Right lobe of liver (tissue), 6 donors: ENCODE measurements around the gene ZSWIM5. TPM values are rescaled to one million over a fixed set of nuclear protein-coding genes. Genes with fewer than 3 reads are reported as not detected.
"Not testable (repeated sequence)": the region's sequence is repeated elsewhere in the genome, so short reads cannot be mapped to it uniquely, and the experiment has no call there.

Experiments used
- ATAC-seq, 4 donors: fragments of 200-7000 bp; cut with Tn5 transposase; one replicate each; pipeline ENCODE4 v1.9.1; 2020; ENCODE audit warnings: mild to moderate bottlenecking in 4 of 4, moderate library complexity in 4 of 4
- DNase-seq, 3 donors: peaks; one replicate each; pipeline ENCODE4 v3.0.0-alpha.2; 2020
- H3K27ac ChIP-seq, 3 donors: fragments of 200-600 bp; one replicate each; pipeline ENCODE4 v1.8.0; 2022
- H3K27me3 ChIP-seq, 2 donors: fragments of 200-600 bp; one replicate each; pipeline ENCODE4 v1.8.0; 2022
- H3K36me3 ChIP-seq, 4 donors: fragments of 200-600 bp; sonication (generic) in 1 of 4; one replicate each; pipeline versions ENCODE4 v1.5.1 to v1.8.0; 2017 to 2022; ENCODE audit warnings: control low read depth in 1 of 4
- H3K4me1 ChIP-seq, 4 donors: fragments of 200-600 bp; sonication (generic) in 1 of 4; one replicate each; pipeline versions ENCODE4 v1.5.1 to v1.8.0; 2017 to 2022; ENCODE audit warnings: control low read depth in 1 of 4
- H3K4me3 ChIP-seq, 3 donors: fragments of 200-600 bp; one replicate each; pipeline ENCODE4 v1.8.0; 2022
- H3K9me3 ChIP-seq, 4 donors: fragments of 200-600 bp; sonication (generic) in 1 of 4; one replicate each; pipeline versions ENCODE4 v1.5.1 to v1.8.0; 2017 to 2022; ENCODE audit warnings: control low read depth in 1 of 4
- CTCF ChIP-seq, 4 donors: fragments of 200-600 bp in 3 of 4; fragments of 450-650 bp in 1 of 4; IDR thresholded peaks; one replicate each; pipeline versions ENCODE4 v1.5.1 to v1.8.0; 2016 to 2022; ENCODE audit warnings: antibody characterized with exemption in 4 of 4, mild to moderate bottlenecking in 2 of 4
- POLR2A ChIP-seq: fragments of 450-650 bp; IDR thresholded peaks from one replicate; pipeline ENCODE4 v1.6.1; 2017; ENCODE audit warnings: antibody characterized with exemption, mild to moderate bottlenecking
- WGBS: methylation state at CpG from one replicate; pipeline ENCODE4 v1.1.6; 2018; ENCODE audit warnings: low coverage, low lambda C conversion rate; ENCODE audit not compliant: insufficient coverage; ENCODE audit errors: missing lambda C conversion rate; 5-methylcytosine and 5-hydroxymethylcytosine counted together
- intact Hi-C, 2 donors: fragments of 100-400 bp; cut with DNase I; formaldehyde crosslinking; loops; one replicate each; pipeline versions ENCODE4 v1.11.2 to v1.14.1; 2022
- total RNA-seq, 6 experiments: library from RNA; depleted of rRNA in 2 of 6; stranded (reverse); fragments of >200 nt in 2 of 6; fragmentation: NEBNext Ultra II Directional in 3 of 6; extraction: Animal tissue kit (Norgen Biotek cat#: 25700) in 3 of 6; gene quantifications; one replicate each; pipeline versions ENCODE4 v1.1.0 to v1.2.4, GENCODE V29; 2016 to 2023
- donor health status: DM: no; HTN: yes; CAD: no.
- donor health status: DM: no; HTN: no; CAD: no.
- donor health status: DM: no; HTN: no; CAD: no.
- donor health status: DM: no; HTN: yes; CAD: no.
- donor health status: DM: no; HTN: yes; CAD: no.

Gene ZSWIM5
- total RNA-seq, 6 experiments from 2014 or later = 0.18 to 0.46 (median 0.31) TPM

DNA sequence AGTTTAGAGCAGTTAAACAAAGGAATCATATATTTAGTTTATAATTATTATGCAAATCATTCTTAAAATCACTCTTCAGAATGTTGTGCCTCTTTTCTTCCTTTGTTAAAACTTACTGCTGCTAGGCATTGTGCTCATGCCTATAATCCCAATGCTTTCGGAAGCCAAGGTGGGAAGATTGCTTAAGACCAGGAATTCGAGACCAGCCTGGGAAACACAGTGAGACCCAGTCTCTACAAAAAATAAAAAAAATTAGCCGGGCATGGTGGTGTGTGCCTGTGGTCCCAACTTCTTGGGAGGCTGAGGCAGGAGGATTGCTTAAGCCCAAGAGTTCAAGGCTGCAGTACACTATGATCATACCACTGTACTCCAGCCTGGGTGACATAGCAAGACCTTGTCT, 33.6 kb downstream of the ZSWIM5 start:
- Histone ChIP-seq H3K27ac (no peak overlapping the region), H3K4me3 (no peak overlapping the region), H3K9me3 (no peaks in the 10 kb centered on the region), H3K27me3 (peaks cover 5 to 8% of the 10 kb centered on the region in 2 donors), H3K4me1 (peaks cover 0 to 12% (median 2%) of the 10 kb centered on the region in 4 donors), H3K36me3 (no peaks in the 10 kb centered on the region)
- DNase-seq (no peak), ATAC-seq (no peak)
- TF ChIP-seq CTCF (IDR thresholded peaks at IDR 0.05) (no peak), POLR2A (no peak)
- WGBS = 93% methylated on average over 3 of the region's 3 CpGs
- intact Hi-C loops = no loop called here

DNA sequence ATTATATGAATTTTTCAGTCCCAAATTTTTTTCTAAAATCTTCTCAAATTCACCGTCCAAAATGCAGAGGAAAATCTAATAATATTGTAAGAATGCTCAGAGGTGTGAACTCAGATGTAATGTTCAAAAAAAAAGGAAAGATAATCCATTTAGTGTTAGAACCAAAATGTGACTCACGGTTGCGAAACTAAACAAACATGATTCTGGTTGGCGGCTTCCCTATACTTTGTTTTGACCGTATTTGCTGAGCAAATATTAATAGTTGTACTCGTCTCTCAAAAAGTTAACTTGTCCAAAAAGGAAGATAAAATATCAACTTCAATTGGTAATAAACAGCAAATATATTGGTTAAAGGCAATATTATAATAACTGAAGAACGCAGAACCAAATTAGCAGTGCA, 34.4 kb downstream of the ZSWIM5 start:
- ATAC-seq (peak; percentile 74 to 90 (median 88)), DNase-seq (peak in 1 of 3 donors; percentile 62)
- Histone ChIP-seq H3K9me3 (no peaks in the 10 kb centered on the region), H3K36me3 (no peaks in the 10 kb centered on the region), H3K4me3 (no peak overlapping the region), H3K27me3 (peaks cover 5 to 8% of the 10 kb centered on the region in 2 donors), H3K27ac (no peak overlapping the region), H3K4me1 (peaks cover 0 to 12% (median 2%) of the 10 kb centered on the region in 4 donors)
- WGBS = 19% methylated on average over 7 of the region's 7 CpGs
- intact Hi-C loops = no loop called here
- TF ChIP-seq CTCF (IDR thresholded peaks at IDR 0.05) (no peak), POLR2A (no peak)

DNA sequence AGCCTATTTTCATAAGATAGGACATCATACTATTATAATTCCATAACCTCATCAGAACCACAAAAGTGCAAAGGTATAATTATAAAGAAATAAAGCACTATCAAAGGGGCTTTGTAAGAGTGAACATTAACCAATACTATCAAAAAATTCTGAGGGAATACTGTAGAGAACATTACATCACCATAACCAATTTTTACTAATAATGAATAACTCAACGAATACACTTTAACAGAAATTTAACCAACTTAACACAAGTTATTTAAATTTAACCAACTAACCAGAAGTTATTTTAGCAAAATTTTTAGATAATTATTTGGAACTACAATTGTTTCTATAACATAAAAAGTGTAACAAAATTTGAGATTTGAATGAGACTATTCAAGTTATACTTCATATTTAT, 34.8 kb downstream of the ZSWIM5 start:
- Histone ChIP-seq H3K27me3 (peaks cover 5 to 8% of the 10 kb centered on the region in 2 donors), H3K36me3 (no peaks in the 10 kb centered on the region), H3K4me3 (no peak overlapping the region), H3K27ac (no peak overlapping the region), H3K4me1 (peaks cover 0 to 12% (median 2%) of the 10 kb centered on the region in 4 donors), H3K9me3 (no peaks in the 10 kb centered on the region)
- intact Hi-C loops = no loop called here
- 67% methylated on average over 1 of the region's 1 CpG for WGBS
- ATAC-seq (no peak), DNase-seq (no peak)
- TF ChIP-seq CTCF (IDR thresholded peaks at IDR 0.05) (no peak), POLR2A (no peak)

DNA sequence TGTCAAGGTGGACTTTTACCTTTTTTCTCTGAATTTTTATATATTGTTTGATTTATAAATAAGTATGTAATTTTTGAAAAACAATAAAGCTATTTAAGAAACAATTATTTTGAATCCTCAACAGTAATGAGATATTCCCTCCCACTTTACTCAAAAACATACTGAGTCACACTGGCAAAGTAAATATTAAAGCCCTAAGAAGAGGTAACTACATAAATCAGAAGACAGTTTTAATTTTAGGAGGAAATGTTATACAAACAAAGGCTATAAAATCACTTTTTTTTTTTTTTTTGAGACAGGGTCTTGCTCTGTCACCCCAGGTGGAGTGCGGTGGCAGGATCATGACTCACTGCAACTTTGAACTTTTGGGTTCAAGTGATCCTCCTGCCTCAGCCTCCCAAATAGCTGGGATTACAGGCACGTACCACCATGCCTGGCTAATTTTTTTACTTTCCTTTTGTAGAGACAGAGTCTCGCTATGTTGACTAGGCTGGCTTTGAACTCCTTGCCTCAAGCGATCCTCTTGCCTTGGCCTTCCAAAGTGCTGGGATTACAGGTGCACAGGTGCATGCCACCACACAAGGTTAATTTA, 36.2 kb downstream of the ZSWIM5 start:
- DNase-seq (no peak), ATAC-seq (no peak)
- Histone ChIP-seq H3K27ac (no peak overlapping the region), H3K27me3 (peaks cover 0 to 6% of the 10 kb centered on the region in 2 donors), H3K4me1 (peaks cover 0 to 12% (median 2%) of the 10 kb centered on the region in 4 donors), H3K36me3 (no peaks in the 10 kb centered on the region), H3K4me3 (no peak overlapping the region), H3K9me3 (no peaks in the 10 kb centered on the region)
- WGBS = 94% methylated on average over 4 of the region's 4 CpGs
- intact Hi-C loops = no loop called here
- no peak for TF ChIP-seq POLR2A
- no peak for TF ChIP-seq CTCF (IDR thresholded peaks at IDR 0.05)

GRCh38 chr1:45167947-45168346, 38.5 kb downstream of the ZSWIM5 start:
- peaks cover 0 to 12% (median 2%) of the 10 kb centered on the region in 4 donors for H3K4me1 ChIP-seq
- H3K27ac ChIP-seq, intact Hi-C loops, H3K27me3 ChIP-seq, H3K4me3 ChIP-seq, DNase-seq, H3K9me3 ChIP-seq, H3K36me3 ChIP-seq, ATAC-seq: not testable (repeated sequence)
- 88% methylated on average over 5 of the region's 6 CpGs for WGBS

DNA sequence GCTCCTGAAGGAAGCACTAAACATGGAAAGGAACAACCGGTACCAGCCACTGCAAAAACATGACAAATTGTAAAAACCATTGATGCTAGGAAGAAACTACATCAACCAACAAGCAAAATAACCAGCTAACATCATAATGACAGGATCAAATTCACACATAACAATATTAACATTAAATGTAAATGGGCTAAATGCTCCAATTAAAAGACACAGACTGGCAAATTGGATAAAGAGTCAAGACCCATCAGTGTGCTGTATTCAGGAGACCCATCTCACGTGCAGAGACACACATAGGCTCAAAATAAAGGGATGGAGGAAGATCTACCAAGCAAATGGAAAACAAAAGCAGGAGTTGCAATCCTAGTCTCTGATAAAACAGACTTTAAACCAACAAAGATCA, 42.1 kb downstream of the ZSWIM5 start:
- not testable (repeated sequence) for H3K27ac ChIP-seq

GRCh38 chr1:45163111-45163510, 43.3 kb downstream of the ZSWIM5 start:
- H3K36me3 ChIP-seq, H3K9me3 ChIP-seq, ATAC-seq, DNase-seq, H3K27ac ChIP-seq, H3K4me3 ChIP-seq, H3K27me3 ChIP-seq, H3K4me1 ChIP-seq, intact Hi-C loops: not testable (repeated sequence)
- 100% methylated on average over 3 of the region's 3 CpGs for WGBS

More for the DNA sequence above, 42.1 kb downstream of the ZSWIM5 start:
- H3K27me3 ChIP-seq, intact Hi-C loops, H3K9me3 ChIP-seq, H3K4me1 ChIP-seq, H3K36me3 ChIP-seq, DNase-seq, H3K4me3 ChIP-seq, ATAC-seq: not testable (repeated sequence)
- WGBS = 60% methylated on average over 1 of the region's 2 CpGs
